Stomach (tissue), 9 donors: ENCODE data around the gene SBSN. TPM values are rescaled to one million over a fixed set of nuclear protein-coding genes. Genes with fewer than 3 reads are reported as not detected.

Experiments used
- DNase-seq, 2 donors: peaks; one replicate each; pipeline versions ENCODE4 v3.0.0 to v3.0.0-alpha.2; 2013 to 2019
- H3K27ac ChIP-seq, 5 donors: fragments of 200-600 bp in 4 of 5; sonication (generic) in 4 of 5; one replicate each; pipeline ENCODE4 v1.5.1; 2013 to 2019; ENCODE audit warnings: mild to moderate bottlenecking in 1 of 5, moderate library complexity in 1 of 5
- H3K27me3 ChIP-seq, 3 donors: fragments of 200-600 bp; sonication (generic); one replicate each; pipeline ENCODE4 v1.5.1; 2017 to 2019; ENCODE audit warnings: mixed run types in 1 of 3
- H3K36me3 ChIP-seq, 4 donors: fragments of 200-600 bp; sonication (generic); 1 replicate in 3 of 4; 2 replicates in 1 of 4; pipeline ENCODE4 v1.5.1; 2016 to 2019
- H3K4me1 ChIP-seq, 4 donors: fragments of 200-600 bp; sonication (generic); one replicate each; pipeline ENCODE4 v1.5.1; 2016 to 2019
- H3K4me3 ChIP-seq, 4 donors: fragments of 200-600 bp; sonication (generic) in 3 of 4; one replicate each; pipeline ENCODE4 v1.5.1; 2016 to 2019; ENCODE audit warnings: mild to moderate bottlenecking in 1 of 4
- H3K9me3 ChIP-seq, 4 donors: fragments of 200-600 bp; sonication (generic); one replicate each; pipeline ENCODE4 v1.5.1; 2016 to 2019
- EP300 ChIP-seq: sonication (generic); formaldehyde crosslinking; IDR thresholded peaks from one replicate; pipeline ENCODE4 v1.6.1; 2017; ENCODE audit warnings: antibody characterized with exemption
- POLR2A ChIP-seq, 4 donors: fragments of 450-650 bp; IDR thresholded peaks; one replicate each; pipeline ENCODE4 v1.6.1; 2016; ENCODE audit warnings: antibody characterized with exemption in 4 of 4, control low read depth in 2 of 4, mild to moderate bottlenecking in 1 of 4, moderate library complexity in 1 of 4
- POLR2AphosphoS5 ChIP-seq, 3 donors: sonication (generic); formaldehyde crosslinking; IDR thresholded peaks; one replicate each; pipeline ENCODE4 v1.6.1; 2016; ENCODE audit warnings: antibody characterized with exemption in 3 of 3
- WGBS, 5 donors: extraction: QIAGEN DNeasy Blood & Tissue Kit in 3 of 5; methylation state at CpG; one replicate each; pipeline versions ENCODE4 v1.1.5 to v1.1.7; 2013 to 2018; 5-methylcytosine and 5-hydroxymethylcytosine counted together
- intact Hi-C: fragments of 100-400 bp; cut with DNase I; formaldehyde crosslinking; loops from one replicate; pipeline ENCODE4 v1.15.1; 2023; ENCODE audit warnings: low total_unique reads
- polyA plus RNA-seq, 3 donors: library from polyadenylated mRNA; stranded (reverse); fragments of 200-250 nt; gene quantifications; one replicate each; pipeline ENCODE4 v1.2.3, GENCODE V29; 2013
- total RNA-seq, 5 donors: library from RNA; depleted of rRNA; stranded (reverse); fragments of >200 nt; gene quantifications; one replicate each; pipeline versions ENCODE4 v1.1.0 to v1.2.3, GENCODE V29; 2014 to 2016
- TF ChIP-seq, protein P1 (sequence below), 7 experiments: fragments of 450-650 bp in 4 of 7; fragments of 200-600 bp in 3 of 7; sonication (generic) in 3 of 7; IDR thresholded peaks; one replicate each; pipeline ENCODE4 v1.5.1; 2016 to 2019; ENCODE audit warnings: antibody characterized with exemption in 7 of 7, control low read depth in 2 of 7, mild to moderate bottlenecking in 1 of 7
- donor health status: healthy with polysubstance abuse.
- donor health status: Bipolar disorder and iron deficiency.
- donor health status: healthy.

The SBSN gene
- total and polyA plus RNA-seq, 8 donors, result 1.1 to 29.2 TPM; not detected in 6

DNA sequence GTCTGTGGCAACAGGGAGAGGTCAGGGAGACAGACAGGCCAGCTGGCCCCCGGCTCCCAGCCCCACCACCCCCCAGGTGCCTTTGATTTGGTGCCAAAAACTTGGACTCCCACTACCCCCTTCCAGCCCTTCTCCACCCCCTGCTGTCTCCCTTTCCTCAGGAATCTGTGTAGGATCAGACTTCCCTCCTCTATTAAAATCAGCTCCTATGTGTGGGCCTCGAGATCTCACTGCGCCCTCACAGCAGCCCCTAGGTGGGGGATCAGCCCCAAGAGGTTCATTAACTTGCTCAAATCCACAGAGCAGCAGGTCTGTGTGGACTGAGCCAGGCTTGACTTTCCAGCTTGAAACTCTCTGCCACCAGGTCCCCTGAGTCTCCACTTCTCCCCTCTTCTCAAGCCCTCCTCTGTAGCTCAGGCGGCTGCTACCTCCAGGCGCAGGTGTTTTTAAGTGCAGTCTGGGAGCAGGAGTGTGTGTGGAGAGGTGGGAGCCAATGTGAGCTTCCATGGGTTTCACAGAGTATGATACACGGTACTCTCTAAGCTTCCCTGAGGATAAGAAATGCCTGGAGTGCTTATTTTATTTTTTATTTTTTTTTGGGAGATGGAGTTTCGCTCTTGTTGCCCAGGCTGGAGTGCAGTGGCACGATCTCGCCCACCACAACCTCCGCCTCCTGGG lies 6.8 kb upstream of the SBSN start:
- Histone ChIP-seq H3K4me1 (peaks cover 0 to 15% (median 12%) of the 10 kb centered on the region in 4 donors), H3K4me3 (no peak overlapping the region), H3K27me3 (peaks cover 0 to 64% (median 30%) of the 10 kb centered on the region in 3 donors), H3K36me3 (no peaks in the 10 kb centered on the region), H3K27ac (no peak overlapping the region), H3K9me3 (no peaks in the 10 kb centered on the region)
- DNase-seq, result no peak
- intact Hi-C loops, result no loop called here
- no peak for TF ChIP-seq EP300
- TF ChIP-seq, protein P1, sequence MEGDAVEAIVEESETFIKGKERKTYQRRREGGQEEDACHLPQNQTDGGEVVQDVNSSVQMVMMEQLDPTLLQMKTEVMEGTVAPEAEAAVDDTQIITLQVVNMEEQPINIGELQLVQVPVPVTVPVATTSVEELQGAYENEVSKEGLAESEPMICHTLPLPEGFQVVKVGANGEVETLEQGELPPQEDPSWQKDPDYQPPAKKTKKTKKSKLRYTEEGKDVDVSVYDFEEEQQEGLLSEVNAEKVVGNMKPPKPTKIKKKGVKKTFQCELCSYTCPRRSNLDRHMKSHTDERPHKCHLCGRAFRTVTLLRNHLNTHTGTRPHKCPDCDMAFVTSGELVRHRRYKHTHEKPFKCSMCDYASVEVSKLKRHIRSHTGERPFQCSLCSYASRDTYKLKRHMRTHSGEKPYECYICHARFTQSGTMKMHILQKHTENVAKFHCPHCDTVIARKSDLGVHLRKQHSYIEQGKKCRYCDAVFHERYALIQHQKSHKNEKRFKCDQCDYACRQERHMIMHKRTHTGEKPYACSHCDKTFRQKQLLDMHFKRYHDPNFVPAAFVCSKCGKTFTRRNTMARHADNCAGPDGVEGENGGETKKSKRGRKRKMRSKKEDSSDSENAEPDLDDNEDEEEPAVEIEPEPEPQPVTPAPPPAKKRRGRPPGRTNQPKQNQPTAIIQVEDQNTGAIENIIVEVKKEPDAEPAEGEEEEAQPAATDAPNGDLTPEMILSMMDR (IDR thresholded peaks at IDR 0.05), result no peak
- no peak for TF ChIP-seq POLR2AphosphoS5 (IDR thresholded peaks at IDR 0.05)
- TF ChIP-seq POLR2A (IDR thresholded peaks at IDR 0.05), result no peak
- 61 to 70% (median 66%) methylated on average over 10 of the region's 10 CpGs for WGBS, 5 donors

DNA sequence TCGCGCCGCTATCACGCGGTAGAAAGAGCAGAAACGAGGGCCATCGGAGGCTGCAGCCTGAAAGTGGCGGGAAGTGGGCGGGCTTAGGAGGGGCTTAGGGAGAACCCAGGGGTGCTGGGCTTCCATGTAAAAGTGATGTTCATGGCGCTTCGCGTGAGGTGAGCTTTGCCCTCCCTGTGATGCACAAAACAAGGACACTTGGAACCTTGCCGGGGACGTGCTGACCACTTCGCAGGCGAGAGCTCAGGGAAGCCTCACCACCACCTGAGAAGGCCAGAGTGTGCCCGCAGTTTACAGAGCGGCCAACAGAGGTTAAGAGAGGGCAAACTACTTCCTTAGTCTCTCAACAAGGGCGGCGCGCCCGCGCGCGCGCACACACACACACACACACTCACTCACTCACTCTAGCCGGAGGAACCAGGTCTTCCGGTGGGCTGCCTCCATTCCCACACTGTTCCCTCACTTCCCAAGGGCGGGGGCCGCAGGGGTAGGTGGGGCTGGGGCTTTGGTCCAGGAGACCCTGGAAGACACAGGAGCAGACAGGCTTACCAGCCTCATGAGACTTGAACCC lies 5.8 kb upstream of the SBSN start:
- peak; percentile 55 to 84 for DNase-seq
- Histone ChIP-seq H3K4me1 (peaks cover 0 to 15% (median 12%) of the 10 kb centered on the region in 4 donors), H3K9me3 (no peaks in the 10 kb centered on the region), H3K36me3 (no peaks in the 10 kb centered on the region), H3K4me3 (peak overlapping the region in 1 of 4 donors; percentile 7), H3K27me3 (peaks cover 0 to 74% (median 39%) of the 10 kb centered on the region in 3 donors), H3K27ac (no peak overlapping the region)
- WGBS, 5 donors, result 2 to 7% (median 3%) methylated on average over 28 to 30 of the region's 30 CpGs
- TF ChIP-seq POLR2A (IDR thresholded peaks at IDR 0.05), result no peak
- TF ChIP-seq, protein P1 (IDR thresholded peaks at IDR 0.05), result no peak
- no peak for TF ChIP-seq POLR2AphosphoS5 (IDR thresholded peaks at IDR 0.05)
- no peak for TF ChIP-seq EP300
- intact Hi-C loops, result no loop called here

DNA sequence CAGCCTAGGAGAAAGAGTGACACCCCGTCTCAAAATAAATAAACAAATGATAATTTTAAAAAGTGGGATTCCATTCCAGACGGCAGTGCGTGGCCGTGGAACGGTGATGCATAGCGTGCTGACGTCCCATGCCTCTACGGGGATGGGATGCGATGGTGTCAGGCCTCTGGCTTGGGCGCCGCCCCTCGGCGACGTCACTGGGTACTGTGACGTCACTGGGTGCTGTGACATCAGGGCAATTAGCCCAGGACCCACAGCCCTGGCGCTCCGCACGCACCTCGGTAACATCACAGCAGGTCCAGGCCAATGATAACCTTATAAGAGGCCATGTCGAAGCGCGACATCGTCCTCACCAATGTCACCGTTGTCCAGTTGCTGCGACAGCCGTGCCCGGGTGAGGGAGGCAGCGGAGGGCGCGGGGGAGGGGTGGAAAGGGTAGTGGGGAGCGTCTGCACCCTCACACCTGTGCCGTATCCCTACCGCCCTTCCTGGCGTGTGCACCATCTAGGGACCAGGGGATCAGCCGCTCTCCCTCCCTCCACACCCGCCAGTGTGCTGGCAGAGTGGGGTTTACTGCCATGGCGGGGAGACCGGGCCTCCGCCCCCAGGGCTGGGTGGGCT lies 5.2 kb upstream of the SBSN start, which contains the start of gene GAPDHS:
TSS of gene GAPDHS (plus strand) at position 256 of the 621 bp plus-strand sequence. CDS start at position 328, 72 bp downstream.
- Histone ChIP-seq H3K36me3 (no peaks in the 10 kb centered on the region), H3K27me3 (peaks cover 0 to 80% (median 45%) of the 10 kb centered on the region in 3 donors), H3K27ac (no peak within 1 kb of the TSS), H3K4me3 (peak within 1 kb of the TSS in 1 of 4 donors; percentile 7), H3K4me1 (peaks cover 0 to 15% (median 12%) of the 10 kb centered on the region in 4 donors), H3K9me3 (no peaks in the 10 kb centered on the region)
- no peak for DNase-seq
- 33 to 56% (median 38%) methylated on average over 27 to 39 of the region's 39 CpGs for WGBS, 5 donors
- TF ChIP-seq EP300, result no peak
- TF ChIP-seq POLR2A (IDR thresholded peaks at IDR 0.05), result no peak
- TF ChIP-seq POLR2AphosphoS5 (IDR thresholded peaks at IDR 0.05), result no peak
- intact Hi-C loops, result no loop called here

DNA sequence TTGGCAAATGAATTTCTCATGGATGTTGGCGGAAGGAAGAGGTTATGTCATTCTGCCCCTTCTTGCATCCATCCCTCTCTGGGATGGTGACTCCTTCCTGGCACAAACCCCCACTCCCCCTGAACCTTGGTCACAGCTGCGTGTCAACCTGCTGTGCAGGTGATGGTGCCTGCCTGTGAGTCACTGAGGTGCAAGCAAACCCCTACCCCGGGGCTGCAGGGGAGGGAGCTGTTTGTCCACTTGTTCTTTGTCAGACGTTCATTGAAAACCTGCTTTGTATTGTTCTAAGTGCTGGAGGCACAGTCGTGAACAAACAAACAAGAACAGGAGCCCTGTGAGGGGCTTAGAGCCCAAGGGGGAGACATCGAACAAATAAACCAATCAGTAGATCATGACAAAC lies 3.2 kb upstream of the SBSN start:
- H3K36me3 ChIP-seq, result no peaks in the 10 kb centered on the region
- WGBS, 5 donors, result 29 to 41% (median 33%) methylated on average over 6 of the region's 6 CpGs
- DNase-seq, result no peak
- H3K27ac ChIP-seq, result no peak overlapping the region
- TF ChIP-seq POLR2A (IDR thresholded peaks at IDR 0.05) (no peak), POLR2AphosphoS5 (IDR thresholded peaks at IDR 0.05) (no peak), EP300 (no peak)
- TF ChIP-seq, protein P1 (IDR thresholded peaks at IDR 0.05), result no peak
- H3K9me3 ChIP-seq, result no peaks in the 10 kb centered on the region
- peaks cover 0 to 15% (median 12%) of the 10 kb centered on the region in 4 donors for H3K4me1 ChIP-seq
- H3K27me3 ChIP-seq, result peaks cover 0 to 99% (median 46%) of the 10 kb centered on the region in 3 donors
- intact Hi-C loops, result no loop called here
- H3K4me3 ChIP-seq, result no peak overlapping the region
